CD4-positive, alpha-beta T cell treated with Interferon gamma for 1 hour (primary cell): ENCODE results near the gene BACH1.

Experiments
- DNase-seq: peaks from one replicate; pipeline ENCODE4 v3.0.0-alpha.2; 2020

The BACH1 gene

DNA sequence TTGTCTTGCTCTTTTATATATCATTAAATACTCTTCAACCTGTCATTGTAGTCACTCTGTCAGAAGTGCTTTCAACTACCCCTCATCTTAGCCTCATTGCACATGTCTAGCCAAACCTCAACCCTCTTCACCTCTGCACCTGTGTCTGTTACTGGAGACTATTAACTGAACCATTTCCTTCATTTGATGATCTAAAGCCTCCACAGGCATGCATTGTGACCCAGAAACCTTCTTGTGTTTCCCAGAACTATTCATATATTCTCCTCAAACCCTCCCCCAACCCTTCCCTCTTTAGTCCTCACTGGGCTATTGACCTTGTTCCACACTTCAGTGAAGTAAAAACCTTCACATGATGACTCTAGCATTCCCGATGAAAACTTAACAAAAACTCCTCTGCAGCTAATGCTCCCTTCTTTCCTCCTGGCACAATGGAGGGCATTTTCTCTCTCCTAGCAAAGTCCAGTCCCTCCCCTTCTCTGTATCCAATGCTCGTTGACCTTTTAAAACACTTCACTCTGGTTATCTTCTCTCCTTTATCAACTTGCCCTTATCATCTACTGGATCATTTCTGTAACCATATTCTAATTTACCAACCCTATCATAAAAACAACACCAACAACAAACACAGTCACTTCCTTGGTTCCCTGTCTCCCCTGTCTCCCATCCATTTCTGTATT lies 86.1 kb downstream of the BACH1 start:
- no peak for DNase-seq

DNA sequence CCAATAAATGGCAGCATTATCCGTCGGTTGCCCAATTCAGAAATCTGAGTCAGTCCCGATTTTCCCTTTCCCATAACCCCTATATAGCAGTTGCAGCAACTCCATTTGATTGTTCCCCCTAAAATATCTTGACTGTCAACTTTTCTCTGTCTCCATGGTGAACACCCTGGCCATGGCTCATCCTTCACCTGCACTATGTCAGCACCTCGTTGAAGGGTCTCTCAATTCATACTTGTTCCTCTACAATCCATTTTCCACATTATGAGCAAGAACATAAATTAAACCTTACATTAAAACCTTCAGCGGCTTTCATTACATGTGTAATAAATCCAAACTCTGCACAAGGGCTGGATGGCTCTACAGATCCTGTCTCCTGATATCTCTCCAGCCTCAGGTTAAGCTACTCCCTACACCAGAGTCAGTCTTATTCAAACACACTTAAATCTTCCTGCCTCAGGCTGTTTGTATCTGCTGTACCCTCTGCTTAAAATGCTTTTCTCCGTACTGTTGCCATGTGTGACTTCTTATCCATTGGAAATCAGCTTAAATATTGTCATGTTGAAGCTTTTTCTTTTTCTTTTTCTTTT lies 87.3 kb downstream of the BACH1 start:
- DNase-seq, result no peak

DNA sequence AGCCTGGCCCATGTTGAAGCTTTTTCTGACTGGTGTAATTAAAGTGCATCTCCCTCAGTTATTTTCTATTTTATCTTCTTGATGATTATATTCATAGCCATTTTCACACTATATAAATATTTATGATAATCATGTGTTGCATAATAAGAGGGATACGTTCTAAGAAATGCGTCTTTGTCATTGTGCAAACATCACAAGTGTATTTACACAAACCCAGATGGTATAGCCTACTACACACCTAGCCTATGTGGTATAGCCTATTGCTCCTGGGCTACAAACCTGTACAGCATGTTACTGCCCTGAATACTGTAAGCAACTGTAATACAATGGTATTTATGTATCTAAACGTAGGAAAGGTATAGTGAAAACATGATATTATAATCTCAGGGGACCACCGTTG lies 88.1 kb downstream of the BACH1 start:
- no peak for DNase-seq

DNA sequence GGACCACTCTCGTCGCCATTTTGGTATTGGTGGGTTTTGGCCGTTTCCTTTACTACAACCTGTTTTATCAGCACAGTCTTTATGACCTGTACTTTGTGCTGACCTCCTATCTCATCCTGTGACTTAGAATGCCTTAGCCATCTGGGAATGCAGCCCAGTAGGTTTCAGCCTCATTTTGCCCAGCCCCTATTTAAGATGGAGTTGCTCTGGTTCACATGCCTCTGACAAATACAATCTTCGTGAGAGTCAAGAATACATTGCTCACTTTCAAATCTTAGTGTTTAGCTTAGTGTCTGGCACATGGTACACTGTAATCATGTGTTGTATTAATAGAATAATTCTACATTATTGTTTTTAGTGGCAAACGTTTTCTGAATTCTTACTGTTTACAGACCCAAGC lies 88.9 kb downstream of the BACH1 start:
- DNase-seq, result no peak

DNA sequence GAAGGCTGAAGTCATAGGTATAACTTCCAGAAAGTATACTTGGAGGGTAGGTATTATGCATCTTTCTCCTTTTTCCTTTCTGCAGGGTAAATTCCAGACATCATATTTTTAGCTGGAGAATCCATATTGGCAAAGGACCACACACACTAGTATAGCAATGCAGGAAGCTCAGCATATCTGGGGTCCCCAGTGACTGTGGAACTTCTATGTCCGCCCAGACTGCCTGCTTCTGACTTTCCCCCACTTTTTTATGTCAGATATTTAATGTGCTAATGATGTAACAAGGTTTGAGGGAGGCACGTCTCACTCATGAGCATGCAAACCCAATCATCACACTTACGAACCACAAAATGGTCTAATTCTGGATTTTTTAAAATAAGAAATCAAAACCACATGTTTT lies 90.4 kb downstream of the BACH1 start:
- no peak for DNase-seq

DNA sequence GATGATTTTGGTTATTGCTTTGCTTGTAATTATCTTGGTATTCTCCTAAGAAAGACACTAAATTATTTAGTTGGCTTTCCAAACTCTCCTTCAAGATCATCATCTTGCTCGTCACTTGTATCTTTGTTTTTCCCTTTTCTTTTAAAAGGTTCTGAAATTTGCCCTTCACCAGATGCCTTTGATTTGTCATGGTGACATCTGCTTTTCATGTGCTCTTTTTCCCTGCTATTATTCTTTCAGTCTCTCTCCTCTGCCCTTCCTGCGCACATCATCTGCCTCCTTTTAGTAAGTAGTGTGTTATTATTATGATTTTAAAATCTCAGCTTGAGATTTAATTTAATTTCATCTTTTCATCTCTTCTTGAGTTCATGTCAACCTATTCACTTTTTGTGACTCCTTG lies 92.1 kb downstream of the BACH1 start:
- no peak for DNase-seq

DNA sequence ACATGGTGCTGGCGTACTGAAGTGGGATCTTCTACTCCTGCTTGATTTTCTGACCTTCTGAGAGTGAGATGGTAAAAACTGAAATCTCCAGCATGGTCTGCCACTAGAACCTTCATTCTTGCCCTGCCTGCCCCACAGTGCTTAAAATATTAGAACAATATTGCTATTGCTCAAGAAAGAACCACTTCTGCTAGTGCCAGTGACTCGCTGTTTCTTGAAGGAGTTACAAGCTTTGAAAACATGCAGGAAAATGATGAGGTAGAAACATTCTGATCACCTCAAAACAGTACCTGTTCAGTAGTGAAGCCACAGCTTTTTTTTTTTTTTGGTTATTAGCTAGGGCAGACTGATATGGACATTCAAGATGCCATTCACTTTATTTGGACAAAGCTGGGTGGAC lies 95.3 kb downstream of the BACH1 start:
- no peak for DNase-seq
